SU-DHL-6 (cell line): ENCODE data around the gene ACSL5.

Experiments used
- H2AFZ ChIP-seq: fragments of 200-600 bp; sonication (generic); 2 replicates; pipeline ENCODE4 v1.6.1; 2014; ENCODE audit warnings: low read depth, mild to moderate bottlenecking, moderate library complexity, mixed read lengths, antibody characterized with exemption, low read length; ENCODE audit not compliant: severe bottlenecking
- H3F3A ChIP-seq: fragments of 200-600 bp; shearing (Covaris generic); 2 replicates; pipeline ENCODE4 v1.6.0; 2016; ENCODE audit warnings: antibody characterized with exemption, mild to moderate bottlenecking; ENCODE audit not compliant: insufficient read depth
- H3K27ac ChIP-seq: fragments of 200-600 bp; sonication (generic); 2 replicates; pipeline ENCODE4 v1.5.1; 2016; ENCODE audit warnings: low read depth, mild to moderate bottlenecking, low read length, moderate library complexity, mixed read lengths
- H3K27me3 ChIP-seq: fragments of 200-600 bp; sonication (generic), shearing (Covaris generic); 2 replicates; pipeline ENCODE4 v1.6.0; 2014; ENCODE audit warnings: mild to moderate bottlenecking, low read length
- H3K36me3 ChIP-seq: fragments of 200-600 bp; sonication (generic); 2 replicates; pipeline ENCODE4 v1.6.1; 2014; ENCODE audit warnings: mild to moderate bottlenecking, low read length, mixed read lengths
- H3K4me2 ChIP-seq: fragments of 300-600, 200-600 bp; shearing (Covaris generic), sonication (generic); 2 replicates; pipeline ENCODE4 v1.6.0; 2014; ENCODE audit warnings: low read length, low read depth, mild to moderate bottlenecking; ENCODE audit not compliant: poor library complexity, severe bottlenecking
- H3K4me3 ChIP-seq: fragments of 200-600 bp; sonication (generic); 2 replicates; pipeline ENCODE4 v1.5.1; 2014; ENCODE audit warnings: antibody characterized with exemption, low read length, mild to moderate bottlenecking, mixed read lengths; ENCODE audit not compliant: insufficient read depth, poor library complexity, severe bottlenecking
- H3K79me2 ChIP-seq: fragments of 200-600 bp; sonication (generic); 2 replicates; pipeline ENCODE4 v1.6.1; 2014; ENCODE audit warnings: mild to moderate bottlenecking, low read length, moderate library complexity; ENCODE audit not compliant: insufficient read depth
- H3K9ac ChIP-seq: fragments of 200-600 bp; sonication (generic); 2 replicates; pipeline ENCODE4 v1.7.0; 2014; ENCODE audit warnings: mild to moderate bottlenecking, low read length
- H3K9me2 ChIP-seq: fragments of 200-600 bp; sonication (generic); replicated peaks from 2 replicates; pipeline ENCODE4 v1.6.1; 2014; ENCODE audit warnings: low read length; ENCODE audit not compliant: insufficient read depth
- H3K9me3 ChIP-seq: fragments of 200-600 bp; sonication (generic); 2 replicates; pipeline ENCODE4 v1.6.1; 2014; ENCODE audit warnings: low read length, mixed read lengths; ENCODE audit not compliant: insufficient read depth
- H4K20me1 ChIP-seq: fragments of 200-600 bp; sonication (generic); 2 replicates; pipeline ENCODE4 v1.6.1; 2014; ENCODE audit warnings: low read depth, mild to moderate bottlenecking, antibody characterized with exemption, low read length, moderate library complexity, mixed read lengths
- EZH2phosphoT487 ChIP-seq: fragments of 200-600 bp; sonication (generic), shearing (Covaris generic); conservative IDR thresholded peaks from 2 replicates; pipeline ENCODE4 v1.6.1; 2018; ENCODE audit warnings: mild to moderate bottlenecking, antibody characterized with exemption, low read length, moderate library complexity, mixed read lengths
- TF ChIP-seq, protein P1 (sequence below): fragments of 200-600 bp; sonication (generic); IDR thresholded peaks from one replicate; pipeline ENCODE4 v1.5.1; 2017; ENCODE audit warnings: antibody characterized with exemption, mild to moderate bottlenecking, low read length, moderate library complexity; ENCODE audit not compliant: insufficient read depth, poor library complexity, severe bottlenecking

The ACSL5 gene

DNA sequence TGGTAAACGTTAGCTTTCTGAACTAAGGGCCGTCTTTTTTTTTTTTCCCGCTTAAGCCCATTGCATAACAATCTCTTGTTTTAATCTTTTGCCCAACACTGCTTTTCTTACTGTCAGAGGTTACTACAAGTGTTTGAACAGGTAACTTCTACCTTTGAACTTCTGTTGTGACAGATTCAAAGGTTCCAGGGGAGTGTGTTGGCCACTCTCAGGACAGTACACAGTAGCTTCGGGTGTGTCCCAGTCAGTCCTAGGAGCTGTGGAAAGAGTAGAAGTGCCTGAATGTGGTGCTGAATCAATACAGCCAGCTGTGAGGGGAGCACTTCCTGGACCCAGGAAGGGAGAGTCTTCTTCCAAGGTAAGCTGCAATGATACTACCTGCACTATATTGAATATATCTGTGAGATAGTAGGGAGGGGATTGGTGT lies at the start of gene ACSL5:
Gene ACSL5 (plus strand): TSS at position 205 of the 427 bp plus-strand sequence. CDS start 20,831 bp downstream, outside the sequence.
- Histone ChIP-seq H3K27ac (no peak within 1 kb of the TSS), H3K4me2 (no peak within 1 kb of the TSS)

GRCh38 chr10:112327678-112328077 lies 46.2 kb upstream of the ACSL5 start:
- Histone ChIP-seq H3K4me3 (no peak overlapping the region), H3K27ac (no peak overlapping the region), H3F3A (no peaks in the 10 kb centered on the region), H3K27me3 (no peaks in the 10 kb centered on the region), H3K9me2 (no peaks in the 10 kb centered on the region), H3K4me2 (no peak overlapping the region), H4K20me1 (no peaks in the 10 kb centered on the region), H3K36me3 (no peaks in the 10 kb centered on the region), H3K9ac (no peak overlapping the region), H3K79me2 (no peaks in the 10 kb centered on the region), H3K9me3 (no peaks in the 10 kb centered on the region), H2AFZ (no peak overlapping the region)
- TF ChIP-seq EZH2phosphoT487 = no peak
- TF ChIP-seq, protein P1, sequence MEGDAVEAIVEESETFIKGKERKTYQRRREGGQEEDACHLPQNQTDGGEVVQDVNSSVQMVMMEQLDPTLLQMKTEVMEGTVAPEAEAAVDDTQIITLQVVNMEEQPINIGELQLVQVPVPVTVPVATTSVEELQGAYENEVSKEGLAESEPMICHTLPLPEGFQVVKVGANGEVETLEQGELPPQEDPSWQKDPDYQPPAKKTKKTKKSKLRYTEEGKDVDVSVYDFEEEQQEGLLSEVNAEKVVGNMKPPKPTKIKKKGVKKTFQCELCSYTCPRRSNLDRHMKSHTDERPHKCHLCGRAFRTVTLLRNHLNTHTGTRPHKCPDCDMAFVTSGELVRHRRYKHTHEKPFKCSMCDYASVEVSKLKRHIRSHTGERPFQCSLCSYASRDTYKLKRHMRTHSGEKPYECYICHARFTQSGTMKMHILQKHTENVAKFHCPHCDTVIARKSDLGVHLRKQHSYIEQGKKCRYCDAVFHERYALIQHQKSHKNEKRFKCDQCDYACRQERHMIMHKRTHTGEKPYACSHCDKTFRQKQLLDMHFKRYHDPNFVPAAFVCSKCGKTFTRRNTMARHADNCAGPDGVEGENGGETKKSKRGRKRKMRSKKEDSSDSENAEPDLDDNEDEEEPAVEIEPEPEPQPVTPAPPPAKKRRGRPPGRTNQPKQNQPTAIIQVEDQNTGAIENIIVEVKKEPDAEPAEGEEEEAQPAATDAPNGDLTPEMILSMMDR = no peak

More for the DNA sequence above, at the start of gene ACSL5:
- H3K79me2 ChIP-seq = peaks cover 15% of the 10 kb centered on the region
- H3K9me2 ChIP-seq = no peaks in the 10 kb centered on the region
- no peaks in the 10 kb centered on the region for H3K9me3 ChIP-seq
- no peaks in the 10 kb centered on the region for H3F3A ChIP-seq
- H3K36me3 ChIP-seq = no peaks in the 10 kb centered on the region
- no peak within 1 kb of the TSS for H3K4me3 ChIP-seq
- TF ChIP-seq EZH2phosphoT487 = no peak
- TF ChIP-seq, protein P1 = no peak
- H3K27me3 ChIP-seq = no peaks in the 10 kb centered on the region
- no peak within 1 kb of the TSS for H3K9ac ChIP-seq
- no peaks in the 10 kb centered on the region for H4K20me1 ChIP-seq
- peak within 1 kb of the TSS; percentile 97 for H2AFZ ChIP-seq

- Histone ChIP-seq H3K4me2 (no peak overlapping the region), H3K27ac (no peak overlapping the region), H3K9ac (no peak overlapping the region), H3K27me3 (no peaks in the 10 kb centered on the region), H3K9me3 (no peaks in the 10 kb centered on the region), H4K20me1 (no peaks in the 10 kb centered on the region), H3K9me2 (no peaks in the 10 kb centered on the region), H3K79me2 (no peaks in the 10 kb centered on the region), H3K4me3 (no peak overlapping the region), H3F3A (no peaks in the 10 kb centered on the region), H3K36me3 (no peaks in the 10 kb centered on the region), H2AFZ (no peak overlapping the region)
- no peak for TF ChIP-seq EZH2phosphoT487
- TF ChIP-seq, protein P1 = no peak
These were observed 43.8 kb upstream of the ACSL5 start for GRCh38 chr10:112330162-112330561.
